ENCODE data around the gene COP1. TPM values are rescaled to one million over a fixed set of nuclear protein-coding genes. Genes with fewer than 3 reads are reported as not detected.

Gene COP1
- total and polyA plus RNA-seq, 8 donors: 12.3 to 33.1 (median 20.5) TPM

- no peak for ATAC-seq
- no peak for DNase-seq
- H3K4me1 ChIP-seq: peaks cover 0 to 11% (median 5%) of the 10 kb centered on the region in 3 donors
- H3K27ac ChIP-seq: no peak overlapping the region
- no peak overlapping the region for H3K4me3 ChIP-seq
- H3K36me3 ChIP-seq: no peaks in the 10 kb centered on the region
- H3K27me3 ChIP-seq: no peaks in the 10 kb centered on the region
- intact Hi-C loops (cut with DNase I): no loop called here
- no peaks in the 10 kb centered on the region for H3K9me3 ChIP-seq
- WGBS, 2 donors: 49 to 97% methylated on average over 2 of the region's 2 CpGs
- no peak for TF ChIP-seq CTCF (IDR thresholded peaks at IDR 0.05)
- no peak for FAIRE-seq
These were observed 72.4 kb downstream of the COP1 start for GRCh38 chr1:176134666-176135065.

- DNase-seq (no peak), FAIRE-seq (no peak), ATAC-seq (no peak)
- no peak for TF ChIP-seq CTCF (IDR thresholded peaks at IDR 0.05)
- no peaks in the 10 kb centered on the region for H3K4me1 ChIP-seq
- 98 to 99% methylated on average over 4 of the region's 4 CpGs for WGBS, 2 donors
- no peaks in the 10 kb centered on the region for H3K36me3 ChIP-seq
- no peak overlapping the region for H3K4me3 ChIP-seq
- H3K27me3 ChIP-seq: no peaks in the 10 kb centered on the region
- intact Hi-C loops (cut with DNase I): no loop called here
- H3K27ac ChIP-seq: no peak overlapping the region
- no peaks in the 10 kb centered on the region for H3K9me3 ChIP-seq
These were observed 84.8 kb downstream of the COP1 start for GRCh38 chr1:176122282-176122681.

- ATAC-seq (no peak), FAIRE-seq (no peak), DNase-seq (no peak)
- Histone ChIP-seq H3K4me1 (no peaks in the 10 kb centered on the region), H3K36me3 (no peaks in the 10 kb centered on the region), H3K4me3 (no peak overlapping the region), H3K27ac (no peak overlapping the region), H3K9me3 (no peaks in the 10 kb centered on the region), H3K27me3 (no peaks in the 10 kb centered on the region)
- no peak for TF ChIP-seq CTCF (IDR thresholded peaks at IDR 0.05)
- intact Hi-C loops (cut with DNase I): no loop called here
- 83 to 88% methylated on average over 1 of the region's 1 CpG for WGBS, 2 donors
These were observed 87.5 kb downstream of the COP1 start for GRCh38 chr1:176119549-176119948.

GRCh38 chr1:176118985-176119384, 88.1 kb downstream of the COP1 start:
- ATAC-seq (no peak), FAIRE-seq (no peak)

GRCh38 chr1:176111835-176112234, 95.3 kb downstream of the COP1 start:
- H3K4me1 ChIP-seq: no peaks in the 10 kb centered on the region
- H3K27me3 ChIP-seq: no peaks in the 10 kb centered on the region
- H3K4me3 ChIP-seq: no peak overlapping the region
- no peak for FAIRE-seq
- ATAC-seq: no peak
- no peaks in the 10 kb centered on the region for H3K36me3 ChIP-seq
- no peaks in the 10 kb centered on the region for H3K9me3 ChIP-seq
- no peak for TF ChIP-seq CTCF (IDR thresholded peaks at IDR 0.05)
- intact Hi-C loops (cut with DNase I): no loop called here
- WGBS, 2 donors: 97 to 100% methylated on average over 1 of the region's 1 CpG
- DNase-seq: no peak
- H3K27ac ChIP-seq: no peak overlapping the region

More at GRCh38 chr1:176118985-176119384, 88.1 kb downstream of the COP1 start:
- no peaks in the 10 kb centered on the region for H3K27me3 ChIP-seq
- no peaks in the 10 kb centered on the region for H3K9me3 ChIP-seq
- H3K36me3 ChIP-seq: no peaks in the 10 kb centered on the region
- intact Hi-C loops (cut with DNase I): no loop called here
- H3K27ac ChIP-seq: no peak overlapping the region
- no peak for TF ChIP-seq CTCF (IDR thresholded peaks at IDR 0.05)
- DNase-seq: no peak
- H3K4me1 ChIP-seq: no peaks in the 10 kb centered on the region
- H3K4me3 ChIP-seq: no peak overlapping the region
